NCI-H460 (cell line): ENCODE measurements around the gene REM1. TPM values are rescaled to one million over a fixed set of nuclear protein-coding genes. Genes with fewer than 3 reads are reported as not detected.
"Not testable (repeated sequence)": the region's sequence is repeated elsewhere in the genome, so short reads cannot be mapped to it uniquely, and the experiment has no call there.

Experiments
- DNase-seq: peaks from one replicate; pipeline ENCODE4 v3.0.0-alpha.2; 2016; ENCODE audit warnings: low read depth; ENCODE audit errors: extremely low read depth
- total RNA-seq: library from RNA; depleted of rRNA; stranded (reverse); fragments of >200 nt; shearing (Covaris generic); gene quantifications from 2 replicates; pipeline ENCODE4 v1.2.3, GENCODE V29; 2014; rRNA removed

The REM1 gene
- total RNA-seq, 1 experiment from 2014 or later = not detected

DNA sequence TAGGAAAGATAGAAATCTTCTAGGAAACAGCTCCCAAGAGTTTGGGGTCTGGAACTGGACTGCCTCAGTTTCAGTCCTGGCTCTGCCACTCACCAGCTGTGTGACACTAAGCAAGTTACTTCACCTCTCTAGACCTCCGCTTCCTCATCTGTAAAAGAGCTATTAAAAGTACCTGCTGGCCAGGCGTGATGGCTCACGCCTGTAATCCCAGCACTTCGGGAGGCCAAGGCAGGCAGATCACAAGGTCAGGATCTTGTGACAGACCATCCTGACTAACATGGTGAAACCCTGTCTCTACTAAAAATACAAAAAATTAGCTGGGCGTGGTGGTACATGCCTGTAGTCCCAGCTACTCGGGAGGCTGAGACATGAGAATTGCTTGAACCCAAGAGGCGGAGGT is 46.2 kb downstream of the REM1 start:
- DNase-seq = not testable (repeated sequence)

DNA sequence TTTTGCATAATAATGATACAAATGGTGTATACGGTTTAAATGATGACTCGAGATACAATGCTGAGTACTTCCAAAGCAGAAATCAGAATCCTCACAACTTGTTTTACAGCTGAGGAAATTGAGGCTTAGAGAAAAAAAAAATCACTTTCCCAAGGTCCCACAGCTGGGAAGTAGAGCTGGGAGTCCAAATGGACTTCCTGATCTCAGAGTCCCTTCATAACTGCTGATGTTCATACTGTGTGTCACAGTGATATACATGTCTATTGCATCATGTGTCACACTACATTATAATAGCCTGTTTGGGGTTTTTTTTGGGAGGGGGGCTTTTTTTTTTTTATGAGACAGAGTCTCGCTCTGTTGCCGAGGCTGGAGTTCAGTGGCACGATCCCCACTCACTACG is 47.6 kb downstream of the REM1 start:
- no peak for DNase-seq

DNA sequence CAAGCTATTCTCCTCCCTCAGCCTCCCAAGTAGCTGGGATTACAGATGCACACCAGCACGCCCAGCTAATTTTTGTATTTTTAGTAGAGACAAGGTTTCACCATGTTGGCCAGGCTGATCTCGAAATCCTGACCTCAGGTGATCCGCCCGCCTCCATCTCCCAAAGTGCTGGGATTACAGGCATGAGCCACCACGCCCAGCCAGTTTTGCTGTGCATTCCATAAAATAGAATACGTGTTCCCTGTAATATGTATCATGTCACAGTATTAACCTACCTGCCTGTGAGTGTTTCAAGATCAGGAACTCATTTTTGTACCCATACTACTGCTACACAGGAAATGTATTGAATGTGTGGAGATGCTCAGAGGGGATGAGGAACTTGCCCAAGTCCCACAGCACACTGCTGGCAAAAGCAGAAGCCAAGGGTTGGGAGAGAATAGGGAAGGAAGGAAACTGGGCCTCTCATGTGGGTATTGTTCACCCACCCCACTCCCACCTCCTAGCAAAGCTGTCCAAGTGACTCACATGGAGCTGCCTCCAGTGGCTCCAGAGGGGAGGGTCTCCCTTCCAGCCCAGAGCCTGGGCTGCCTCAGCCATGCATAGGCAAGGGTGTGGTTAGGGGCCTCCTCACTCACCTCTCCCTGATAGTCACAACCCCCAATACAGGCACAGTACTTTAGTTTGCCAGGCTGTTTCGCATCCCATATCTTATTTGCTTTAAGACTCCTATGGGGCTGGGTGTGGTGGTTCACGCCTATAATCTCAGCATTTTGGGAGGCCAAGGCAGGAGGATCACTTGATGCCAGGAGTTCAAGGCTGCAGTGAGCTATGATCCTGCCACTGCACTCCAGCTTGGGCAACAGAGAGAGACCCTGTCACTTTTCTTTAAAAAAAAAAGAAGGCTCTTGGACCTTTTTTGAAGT is 48.5 kb downstream of the REM1 start:
- no peak for DNase-seq

DNA sequence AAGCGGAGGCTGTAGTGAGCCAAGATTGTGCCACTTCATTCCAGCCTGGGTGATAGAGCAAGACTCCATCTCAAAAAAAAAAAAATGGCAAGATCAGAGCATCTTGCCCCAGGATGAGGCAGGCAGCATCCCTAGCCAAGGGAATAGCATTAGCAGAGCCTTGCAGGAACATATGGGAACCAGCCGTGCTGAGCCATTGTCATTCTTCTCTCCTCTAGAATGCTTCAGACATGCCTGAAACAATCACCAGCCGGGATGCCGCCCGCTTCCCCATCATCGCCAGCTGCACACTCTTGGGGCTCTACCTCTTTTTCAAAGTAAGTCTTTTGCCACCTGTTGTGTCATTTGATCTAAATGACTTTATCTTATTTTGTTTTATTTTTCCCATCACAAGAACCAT is 52.2 kb downstream of the REM1 start:
- no peak for DNase-seq

Other genes starting within 250 kb of the REM1 start
- not detected in 2 replicates for gene DEFB115, start 217.6 kb upstream of the REM1 start, total RNA-seq
- gene DEFB116, start 166.7 kb upstream of the REM1 start, total RNA-seq = not detected in 2 replicates
- not detected in 2 replicates for gene DEFB118, start 106.7 kb upstream of the REM1 start, total RNA-seq
- gene DEFB119, start 84.7 kb upstream of the REM1 start, total RNA-seq = not detected in 2 replicates
- not detected in 2 replicates for gene DEFB121, start 69.1 kb upstream of the REM1 start, total RNA-seq
- gene DEFB123, start 34.7 kb upstream of the REM1 start, total RNA-seq = not detected in 2 replicates
- gene DEFB124, start 161 bp upstream of the REM1 start, total RNA-seq = not detected in 2 replicates
- gene HM13, start 39.2 kb downstream of the REM1 start, total RNA-seq = 85.3 and 97.3 TPM in 2 replicates
- gene ID1, start 130.0 kb downstream of the REM1 start, total RNA-seq = 125 and 149 TPM in 2 replicates
- not detected in 2 replicates for gene COX4I2, start 162.6 kb downstream of the REM1 start, total RNA-seq
- 90.6 and 96.1 TPM in 2 replicates for gene BCL2L1, start 247.6 kb downstream of the REM1 start, total RNA-seq